IPS-18a (cell line): Measurements from ENCODE around the gene MXI1.
"Not testable (repeated sequence)": the region's sequence is repeated elsewhere in the genome, so short reads cannot be mapped to it uniquely, and the experiment has no call there.

Source experiments
- H3K27ac ChIP-seq: one replicate; pipeline ENCODE4 v1.5.1; 2013; ENCODE audit warnings: low read length
- H3K27me3 ChIP-seq: one replicate; pipeline ENCODE4 v1.6.1; 2013; ENCODE audit warnings: mild to moderate bottlenecking, low read length; ENCODE audit not compliant: control insufficient read depth, insufficient read depth
- H3K36me3 ChIP-seq: one replicate; pipeline ENCODE4 v1.6.1; 2013; ENCODE audit warnings: low read depth, low read length; ENCODE audit not compliant: control insufficient read depth
- H3K4me1 ChIP-seq: one replicate; pipeline ENCODE4 v1.6.1; 2013; ENCODE audit warnings: low read depth, low read length; ENCODE audit not compliant: control insufficient read depth
- H3K4me3 ChIP-seq: one replicate; pipeline ENCODE4 v1.5.1; 2013; ENCODE audit warnings: low read length
- H3K9ac ChIP-seq: one replicate; pipeline ENCODE4 v1.6.1; 2013; ENCODE audit warnings: mild to moderate bottlenecking, low read length, moderate library complexity
- H3K9me3 ChIP-seq: one replicate; pipeline ENCODE4 v1.6.1; 2013; ENCODE audit warnings: low read depth, low read length; ENCODE audit not compliant: control insufficient read depth

Gene MXI1

DNA sequence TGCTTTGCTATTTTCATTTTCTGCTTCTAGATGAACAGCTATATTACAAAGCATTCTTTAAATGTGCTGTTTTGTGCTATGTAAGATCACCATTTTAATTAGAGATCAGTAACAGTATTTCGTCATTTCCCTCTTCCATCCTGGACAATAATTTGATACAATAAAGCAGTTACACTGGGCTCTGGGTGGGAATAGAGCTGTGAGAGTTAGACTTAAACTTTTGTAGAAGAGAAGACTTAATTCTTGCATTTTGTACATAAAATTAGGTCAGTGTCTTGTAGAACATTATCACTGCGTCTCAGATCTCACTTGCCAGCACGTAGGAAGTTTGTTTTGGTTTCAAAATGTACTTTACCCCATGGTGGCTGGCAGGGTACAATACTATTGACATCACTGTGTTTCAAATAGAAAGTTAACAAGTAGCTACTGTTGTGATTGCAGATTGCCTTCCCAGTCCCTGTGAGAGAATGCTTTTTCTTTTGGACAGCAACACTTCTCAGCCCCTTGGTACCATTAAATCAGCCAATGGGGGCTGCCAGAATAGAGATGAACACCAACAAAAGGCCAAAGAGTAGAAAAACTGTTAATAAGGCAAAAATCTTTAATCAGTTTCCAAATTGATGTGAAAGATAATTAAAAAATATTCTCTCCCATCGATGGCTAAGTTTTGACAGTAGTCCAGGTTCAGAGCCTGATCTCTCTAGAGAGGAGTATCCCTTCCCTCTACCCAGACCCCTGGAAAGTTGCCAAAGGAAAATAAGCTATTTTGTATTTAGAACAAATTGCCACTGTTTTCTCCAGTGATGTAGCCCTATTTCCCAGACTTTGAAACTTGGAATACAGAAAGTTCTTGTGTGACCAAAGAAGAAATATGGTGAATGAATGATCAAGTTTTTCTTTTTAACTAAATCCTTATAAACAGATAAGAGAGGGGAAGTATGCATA lies 62.2 kb downstream of the MXI1 start:
- H3K27ac ChIP-seq = no peak overlapping the region
- H3K9me3 ChIP-seq = no peaks in the 10 kb centered on the region
- no peaks in the 10 kb centered on the region for H3K27me3 ChIP-seq
- H3K4me1 ChIP-seq = peaks cover 10% of the 10 kb centered on the region
- no peak overlapping the region for H3K4me3 ChIP-seq
- H3K9ac ChIP-seq = no peak overlapping the region
- H3K36me3 ChIP-seq = no peaks in the 10 kb centered on the region

DNA sequence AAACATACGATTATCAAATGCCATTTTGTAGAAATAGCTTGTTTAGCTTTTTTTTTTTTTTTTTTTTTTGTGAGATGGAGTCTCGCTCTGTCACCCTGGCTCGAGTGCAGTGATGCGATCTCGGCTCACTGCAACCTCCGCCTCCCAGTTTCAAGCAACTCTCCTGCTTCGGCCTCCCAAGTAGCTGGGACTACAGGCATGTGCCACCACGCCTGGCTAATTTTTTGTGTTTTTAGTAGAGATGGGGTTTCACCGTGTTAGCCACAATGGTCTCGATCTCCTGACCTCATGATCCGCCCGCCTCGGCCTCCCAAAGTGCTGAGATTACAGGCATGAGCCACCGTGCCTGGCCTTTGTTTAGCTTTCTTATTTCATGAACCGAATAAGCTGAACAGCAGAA lies 65.6 kb downstream of the MXI1 start:
- not testable (repeated sequence) for H3K9ac ChIP-seq, H3K27me3 ChIP-seq
- peaks cover 10% of the 10 kb centered on the region for H3K4me1 ChIP-seq

DNA sequence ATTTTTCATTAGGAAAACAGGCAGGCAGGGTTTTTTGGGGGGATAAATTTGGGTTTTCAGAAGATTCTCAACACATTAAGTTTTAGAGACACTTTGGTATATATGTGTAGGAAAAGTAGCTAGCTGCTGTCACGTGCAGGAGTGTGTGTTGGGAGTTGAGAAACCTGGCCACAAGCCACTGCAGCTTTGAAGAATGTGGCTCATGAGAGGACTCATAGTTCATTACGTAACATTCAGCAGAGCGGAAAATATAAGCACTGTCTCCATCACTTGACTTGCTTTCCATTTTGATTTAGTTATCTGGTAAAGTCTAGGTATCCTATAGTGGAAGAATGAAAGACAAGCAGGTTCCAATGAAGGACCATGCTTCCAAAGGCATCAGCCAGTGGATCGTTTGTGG lies 66.1 kb downstream of the MXI1 start:
- H3K36me3 ChIP-seq = no peaks in the 10 kb centered on the region
- no peak overlapping the region for H3K4me3 ChIP-seq
- H3K27ac ChIP-seq = no peak overlapping the region
- peaks cover 10% of the 10 kb centered on the region for H3K4me1 ChIP-seq
- H3K27me3 ChIP-seq = no peaks in the 10 kb centered on the region
- no peaks in the 10 kb centered on the region for H3K9me3 ChIP-seq
- H3K9ac ChIP-seq = no peak overlapping the region

More for the DNA sequence above, 65.6 kb downstream of the MXI1 start:
- not testable (repeated sequence) for H3K27ac ChIP-seq, H3K36me3 ChIP-seq, H3K4me3 ChIP-seq, H3K9me3 ChIP-seq

DNA sequence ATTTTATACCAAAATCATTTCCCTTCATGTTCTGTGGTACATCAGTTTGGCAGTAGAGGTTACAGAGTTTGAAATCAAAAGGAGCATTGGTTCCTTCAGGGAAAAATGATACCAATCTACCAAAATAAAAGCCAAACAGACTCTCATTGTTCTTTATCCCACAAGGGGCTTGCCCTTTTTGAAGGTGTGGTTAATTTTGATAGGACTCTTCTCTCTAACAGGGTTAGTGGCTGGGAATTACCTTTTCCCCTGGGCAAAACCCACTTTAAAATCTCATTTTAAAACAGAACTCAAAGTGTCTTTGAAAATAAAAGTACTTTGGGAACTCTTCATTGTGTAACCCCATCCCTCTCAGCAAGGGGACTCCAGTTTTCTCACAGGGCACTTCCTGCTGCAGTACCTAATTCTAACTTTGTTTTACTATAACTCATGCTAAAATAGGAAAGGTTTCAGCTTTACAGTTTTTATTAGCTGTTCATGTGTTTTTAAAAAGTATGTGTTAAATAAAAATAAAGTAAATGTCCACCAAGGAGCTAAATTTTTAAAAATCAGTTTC lies 66.7 kb downstream of the MXI1 start:
- Histone ChIP-seq H3K27me3 (no peaks in the 10 kb centered on the region), H3K4me3 (no peak overlapping the region), H3K9ac (no peak overlapping the region), H3K27ac (no peak overlapping the region), H3K4me1 (peaks cover 10% of the 10 kb centered on the region), H3K9me3 (no peaks in the 10 kb centered on the region), H3K36me3 (no peaks in the 10 kb centered on the region)

DNA sequence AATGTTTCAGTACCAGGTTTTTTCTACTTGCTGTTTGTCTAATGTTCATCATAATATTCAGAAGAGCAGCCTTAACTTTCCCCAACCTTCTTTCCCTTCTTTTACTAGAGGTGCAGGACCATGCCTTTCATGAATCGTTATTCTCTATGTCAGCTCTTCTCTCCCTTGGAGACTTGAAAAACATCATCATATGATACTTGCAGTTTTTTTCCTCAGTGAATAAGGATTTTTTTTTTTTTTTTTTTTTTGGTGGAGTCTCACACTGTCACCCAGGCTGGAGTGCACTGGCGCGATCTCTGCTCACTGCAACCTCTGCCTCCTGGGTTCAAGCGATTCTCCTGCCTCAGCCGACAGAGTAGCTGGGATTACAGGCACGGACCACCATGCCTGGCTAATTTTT lies 67.2 kb downstream of the MXI1 start:
- H3K27ac ChIP-seq = no peak overlapping the region
- H3K9ac ChIP-seq = no peak overlapping the region
- H3K4me3 ChIP-seq = no peak overlapping the region
- H3K9me3 ChIP-seq = no peaks in the 10 kb centered on the region
- H3K27me3 ChIP-seq = no peaks in the 10 kb centered on the region
- H3K4me1 ChIP-seq = peaks cover 10% of the 10 kb centered on the region
- H3K36me3 ChIP-seq = no peaks in the 10 kb centered on the region

DNA sequence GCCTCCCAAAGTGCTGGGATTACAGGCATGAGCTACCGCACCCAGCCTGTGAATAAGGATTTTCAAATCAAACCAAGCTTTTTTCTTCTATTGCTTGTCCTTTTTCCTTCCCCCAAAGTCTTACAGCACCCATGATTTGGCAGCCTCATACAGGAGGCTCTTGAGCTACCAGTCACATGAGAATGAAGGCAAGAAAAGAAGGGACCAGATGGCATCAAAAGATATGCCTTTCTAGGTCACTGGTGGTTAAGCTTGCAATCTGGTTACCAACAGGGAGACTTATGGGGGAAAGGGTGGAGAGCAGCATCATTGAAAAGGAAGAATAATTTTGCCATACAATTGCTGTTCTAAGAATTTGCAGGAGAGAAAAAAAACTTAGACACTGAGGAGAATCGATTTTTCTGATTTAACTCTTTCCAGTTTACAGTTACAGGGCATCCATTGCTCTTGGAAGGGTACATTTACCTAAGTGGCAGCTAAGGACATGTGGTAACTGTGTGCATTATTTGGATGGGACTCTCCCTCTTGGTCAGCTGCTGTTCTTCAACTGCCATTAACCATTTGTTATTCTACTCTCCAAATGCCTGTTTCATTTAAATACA lies 67.8 kb downstream of the MXI1 start:
- Histone ChIP-seq H3K4me3 (no peak overlapping the region), H3K27ac (no peak overlapping the region), H3K27me3 (no peaks in the 10 kb centered on the region), H3K9ac (no peak overlapping the region), H3K36me3 (no peaks in the 10 kb centered on the region), H3K9me3 (no peaks in the 10 kb centered on the region), H3K4me1 (peaks cover 10% of the 10 kb centered on the region)

DNA sequence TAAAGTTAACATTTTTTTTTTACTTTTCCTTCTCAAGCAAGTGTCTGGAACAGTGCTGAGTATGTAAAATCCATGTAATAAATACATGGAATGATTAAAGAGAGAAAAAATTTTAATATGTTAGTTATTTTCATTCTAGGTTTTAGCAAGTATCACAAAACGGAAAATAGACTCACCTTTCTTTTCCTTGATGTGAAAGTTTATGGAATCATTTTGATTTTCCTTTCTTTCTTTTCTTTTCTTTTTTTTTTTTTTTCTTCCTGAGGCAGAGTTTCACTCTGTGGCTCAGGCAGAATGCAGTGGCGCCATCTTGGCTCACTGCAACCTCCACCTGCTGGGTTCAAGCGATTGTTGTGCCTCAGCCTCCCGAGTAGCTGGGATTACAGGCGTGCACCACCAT lies 69.2 kb downstream of the MXI1 start:
- Histone ChIP-seq H3K9ac (no peak overlapping the region), H3K27ac (no peak overlapping the region), H3K27me3 (no peaks in the 10 kb centered on the region), H3K9me3 (no peaks in the 10 kb centered on the region), H3K4me3 (no peak overlapping the region), H3K36me3 (no peaks in the 10 kb centered on the region), H3K4me1 (peaks cover 10% of the 10 kb centered on the region)

DNA sequence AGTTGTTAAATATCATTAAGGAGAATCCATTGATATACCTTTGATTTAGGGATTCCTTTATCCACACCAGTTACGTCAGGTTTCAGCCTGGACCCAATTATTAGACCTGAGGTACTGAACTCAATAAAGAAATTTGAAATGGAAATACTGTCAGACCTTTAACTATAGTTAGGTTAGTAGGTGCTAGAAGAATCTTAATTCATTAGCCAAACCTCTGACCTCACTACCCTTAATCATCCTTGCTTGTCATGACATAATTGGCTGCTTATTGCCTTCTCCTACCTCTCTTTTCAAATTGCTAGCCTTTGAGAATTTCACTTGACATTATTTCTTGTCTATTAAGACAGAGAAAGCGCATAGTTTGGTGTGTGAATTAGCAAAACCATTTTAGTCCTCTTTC lies 70.2 kb downstream of the MXI1 start:
- Histone ChIP-seq H3K4me1 (peaks cover 10% of the 10 kb centered on the region), H3K9me3 (no peaks in the 10 kb centered on the region), H3K27ac (no peak overlapping the region), H3K9ac (no peak overlapping the region), H3K36me3 (no peaks in the 10 kb centered on the region), H3K4me3 (no peak overlapping the region), H3K27me3 (no peaks in the 10 kb centered on the region)

DNA sequence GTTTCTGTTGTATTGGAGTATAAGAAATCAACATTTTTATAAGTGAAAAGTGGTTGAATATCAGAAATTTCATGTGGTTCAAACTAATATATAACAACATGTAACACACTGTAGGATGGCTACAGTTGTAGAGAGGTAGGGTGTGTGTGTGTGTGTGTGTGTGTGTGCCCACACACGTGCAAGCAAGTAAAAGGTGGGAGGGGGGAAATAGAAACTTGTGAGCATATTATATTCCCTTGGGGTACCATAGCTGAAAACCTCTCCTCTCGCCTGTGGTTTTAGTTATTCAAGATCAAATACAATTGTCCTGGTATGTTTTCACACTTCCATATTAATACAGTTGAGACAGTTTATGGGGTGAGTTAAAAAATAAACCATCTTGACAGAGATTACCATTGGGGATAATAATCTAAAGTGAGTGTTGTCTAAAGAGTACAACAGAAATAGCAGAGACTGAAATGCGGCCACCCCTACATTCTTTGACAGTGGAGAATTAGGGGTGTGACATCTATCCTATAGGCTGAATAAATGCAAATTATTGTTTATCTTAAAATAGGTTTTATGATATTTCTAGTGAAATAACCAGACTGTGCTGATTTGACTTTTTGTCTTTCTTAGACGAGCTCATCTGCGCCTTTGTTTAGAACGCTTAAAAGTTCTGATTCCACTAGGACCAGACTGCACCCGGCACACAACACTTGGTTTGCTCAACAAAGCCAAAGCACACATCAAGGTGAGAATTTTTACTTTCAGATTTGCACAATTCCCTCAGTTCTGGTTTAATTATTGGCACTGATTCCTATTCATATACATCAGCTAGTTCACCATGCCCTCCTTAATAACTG lies 71.4 kb downstream of the MXI1 start:
- Histone ChIP-seq H3K36me3 (no peaks in the 10 kb centered on the region), H3K9ac (no peak overlapping the region), H3K4me1 (peaks cover 9% of the 10 kb centered on the region), H3K9me3 (no peaks in the 10 kb centered on the region), H3K27ac (no peak overlapping the region), H3K27me3 (no peaks in the 10 kb centered on the region), H3K4me3 (no peak overlapping the region)

DNA sequence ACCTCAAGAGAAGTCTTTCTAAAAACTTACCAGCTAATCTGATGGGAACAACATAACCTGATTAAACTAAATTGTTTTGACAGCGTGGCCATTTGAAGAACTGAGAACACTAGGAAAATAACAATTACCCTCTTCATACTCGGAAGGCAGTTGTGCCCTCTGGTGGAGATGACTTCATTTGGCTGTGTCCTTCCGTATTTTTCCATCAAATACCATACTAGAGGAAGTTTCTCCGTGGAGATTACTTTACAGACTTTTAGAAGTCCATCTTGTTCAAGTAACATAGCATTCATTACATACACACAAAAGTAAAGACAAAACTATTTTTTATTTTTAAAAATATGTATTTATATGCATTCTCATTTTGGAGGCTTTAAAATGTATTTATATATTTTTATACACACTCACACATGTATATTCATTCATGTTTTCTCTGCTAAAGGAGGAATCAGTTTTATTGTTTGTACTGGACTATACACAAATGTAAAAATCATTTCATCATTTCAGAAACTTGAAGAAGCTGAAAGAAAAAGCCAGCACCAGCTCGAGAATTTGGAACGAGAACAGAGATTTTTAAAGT lies 72.1 kb downstream of the MXI1 start:
- Histone ChIP-seq H3K36me3 (no peaks in the 10 kb centered on the region), H3K4me3 (no peak overlapping the region), H3K4me1 (peaks cover 2% of the 10 kb centered on the region), H3K9ac (no peak overlapping the region), H3K9me3 (no peaks in the 10 kb centered on the region), H3K27ac (no peak overlapping the region), H3K27me3 (no peaks in the 10 kb centered on the region)

DNA sequence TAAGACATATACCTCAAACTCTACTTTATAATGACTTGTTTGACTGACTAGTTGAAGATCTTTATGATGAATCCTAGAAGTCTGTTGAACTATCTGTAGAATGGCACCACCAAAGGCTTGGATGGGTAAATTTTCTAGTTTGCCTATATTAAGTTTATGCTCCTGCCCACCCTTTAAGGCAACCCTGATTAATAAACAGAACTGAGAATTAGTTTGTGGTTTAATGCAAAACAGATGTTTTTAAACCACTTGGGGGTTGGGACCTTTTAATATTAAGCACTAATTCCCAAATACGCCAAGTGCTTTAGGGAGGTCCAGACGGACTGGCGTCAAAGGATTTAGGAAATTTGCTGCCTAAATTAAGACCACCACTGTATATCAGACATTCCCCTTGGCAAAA lies 76.9 kb downstream of the MXI1 start:
- no peak overlapping the region for H3K9ac ChIP-seq
- no peak overlapping the region for H3K4me3 ChIP-seq

More for the DNA sequence above, 76.9 kb downstream of the MXI1 start:
- Histone ChIP-seq H3K27me3 (no peaks in the 10 kb centered on the region), H3K36me3 (no peaks in the 10 kb centered on the region), H3K27ac (no peak overlapping the region), H3K4me1 (peaks cover 21% of the 10 kb centered on the region), H3K9me3 (no peaks in the 10 kb centered on the region)
